Breast epithelium (tissue), 4 donors: ENCODE results near the gene LSAMP. TPM values are rescaled to one million over a fixed set of nuclear protein-coding genes. Genes with fewer than 3 reads are reported as not detected.
A peak's percentile ranks its signal among the peaks of the same experiment; 100 is the strongest.

Experiments
- DNase-seq, 2 donors: peaks; one replicate each; pipeline ENCODE4 v3.0.0-alpha.2; 2019; ENCODE audit warnings: low spot score in 2 of 2
- H3K27ac ChIP-seq, 2 donors: fragments of 200-600 bp; sonication (generic) in 1 of 2; one replicate each; pipeline ENCODE4 v1.5.1; 2016 to 2019; ENCODE audit warnings: mild to moderate bottlenecking in 1 of 2
- H3K27me3 ChIP-seq, 2 donors: fragments of 200-600 bp; sonication (generic) in 1 of 2; one replicate each; pipeline versions ENCODE4 v1.5.1 to v1.6.0; 2017 to 2019; ENCODE audit warnings: control low read depth in 1 of 2, mild to moderate bottlenecking in 1 of 2
- H3K36me3 ChIP-seq: fragments of 200-600 bp; one replicate; pipeline ENCODE4 v1.5.1; 2019
- H3K4me1 ChIP-seq, 2 donors: fragments of 200-600 bp; sonication (generic); one replicate each; pipeline ENCODE4 v1.5.1; 2016 to 2019; ENCODE audit warnings: control low read depth in 1 of 2
- H3K4me3 ChIP-seq, 3 donors: fragments of 200-600 bp; sonication (generic); 1 replicate in 2 of 3; 2 replicates in 1 of 3; pipeline ENCODE4 v1.5.1; 2016 to 2019; ENCODE audit warnings: mild to moderate bottlenecking in 3 of 3, moderate library complexity in 2 of 3
- H3K9me3 ChIP-seq, 2 donors: fragments of 200-600 bp; sonication (generic) in 1 of 2; one replicate each; pipeline ENCODE4 v1.5.1; 2016 to 2019; ENCODE audit warnings: control low read depth in 1 of 2
- CTCF ChIP-seq, 3 donors: fragments of 450-650 bp; IDR thresholded peaks; one replicate each; pipeline ENCODE4 v1.5.1; 2016 to 2017; ENCODE audit warnings: antibody characterized with exemption in 3 of 3, mild to moderate bottlenecking in 3 of 3, moderate library complexity in 3 of 3
- POLR2A ChIP-seq: fragments of 450-650 bp; IDR thresholded peaks from one replicate; pipeline ENCODE4 v1.6.1; 2016; ENCODE audit warnings: antibody characterized with exemption, mild to moderate bottlenecking, moderate library complexity
- POLR2AphosphoS5 ChIP-seq, 3 donors: sonication (generic); formaldehyde crosslinking; IDR thresholded peaks; one replicate each; pipeline ENCODE4 v1.6.1; 2017; ENCODE audit warnings: antibody characterized with exemption in 3 of 3
- intact Hi-C: fragments of 100-400 bp; cut with DNase I; formaldehyde crosslinking; loops from one replicate; pipeline ENCODE4 v1.15.1; 2023; ENCODE audit warnings: low total_unique reads
- total RNA-seq, 3 donors: library from RNA; depleted of rRNA; stranded (reverse); fragments of >200 nt; gene quantifications; one replicate each; pipeline ENCODE4 v1.1.0, GENCODE V29; 2016

LSAMP gene
- total RNA-seq: 1 to 10 TPM; 1.6 to 3.8 (median 3.5) TPM

GRCh38 chr3:116445311-116445841 lies at the start of gene LSAMP:
LSAMP (minus strand) TSS chr3:116445487.
- intact Hi-C loops: no loop called here
- Histone ChIP-seq H3K4me3 (peak within 1 kb of the TSS; percentile 27 to 57 (median 35)), H3K27ac (no peak within 1 kb of the TSS)

GRCh38 chr3:116492379-116492778 lies 47.1 kb upstream of the LSAMP start:
- H3K4me1 ChIP-seq: no peaks in the 10 kb centered on the region
- no peaks in the 10 kb centered on the region for H3K27me3 ChIP-seq
- H3K36me3 ChIP-seq: no peaks in the 10 kb centered on the region
- DNase-seq: no peak
- TF ChIP-seq POLR2A (no peak), POLR2AphosphoS5 (IDR thresholded peaks at IDR 0.05) (no peak), CTCF (IDR thresholded peaks at IDR 0.05) (no peak)
- H3K4me3 ChIP-seq: no peak overlapping the region
- intact Hi-C loops: no loop called here
- no peak overlapping the region for H3K27ac ChIP-seq
- peaks cover 0 to 7% of the 10 kb centered on the region in 2 donors for H3K9me3 ChIP-seq

More at GRCh38 chr3:116445311-116445841, at the start of gene LSAMP:
- no peaks in the 10 kb centered on the region for H3K4me1 ChIP-seq
- DNase-seq: no peak
- H3K36me3 ChIP-seq: no peaks in the 10 kb centered on the region
- no peaks in the 10 kb centered on the region for H3K9me3 ChIP-seq
- TF ChIP-seq POLR2A (no peak), CTCF (IDR thresholded peaks at IDR 0.05) (no peak), POLR2AphosphoS5 (IDR thresholded peaks at IDR 0.05) (no peak)
- H3K27me3 ChIP-seq: no peaks in the 10 kb centered on the region

GRCh38 chr3:116483135-116483534 lies 37.8 kb upstream of the LSAMP start:
- H3K4me3 ChIP-seq: no peak overlapping the region
- no peak for DNase-seq
- TF ChIP-seq POLR2AphosphoS5 (IDR thresholded peaks at IDR 0.05) (no peak), POLR2A (no peak), CTCF (IDR thresholded peaks at IDR 0.05) (no peak)
- intact Hi-C loops: no loop called here
- H3K4me1 ChIP-seq: no peaks in the 10 kb centered on the region
- H3K27me3 ChIP-seq: no peaks in the 10 kb centered on the region
- H3K27ac ChIP-seq: no peak overlapping the region
- H3K9me3 ChIP-seq: peaks cover 8 to 12% of the 10 kb centered on the region in 2 donors
- H3K36me3 ChIP-seq: no peaks in the 10 kb centered on the region

DNA sequence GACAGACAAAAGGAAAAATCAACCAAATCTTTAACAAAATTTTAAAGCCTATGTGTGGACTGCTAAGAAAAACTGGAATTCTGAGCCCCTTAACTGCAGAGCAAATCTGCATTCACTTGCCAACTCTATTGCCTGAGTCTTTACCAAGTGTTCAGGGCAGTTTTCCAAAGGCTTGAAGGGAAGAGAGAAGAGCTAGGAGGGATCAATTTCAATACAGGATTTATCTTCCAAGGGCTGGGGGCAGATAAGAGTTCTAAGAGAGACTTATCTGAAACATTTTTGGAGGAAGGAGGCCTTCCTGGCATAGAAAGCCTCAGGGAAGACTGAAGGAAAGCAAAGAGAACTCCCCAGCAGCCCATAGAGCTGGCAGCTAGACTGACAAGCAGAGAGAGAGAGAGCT lies 31.4 kb upstream of the LSAMP start:
- intact Hi-C loops: no loop called here
- no peak for DNase-seq
- Histone ChIP-seq H3K4me1 (no peaks in the 10 kb centered on the region), H3K4me3 (no peak overlapping the region), H3K27me3 (no peaks in the 10 kb centered on the region), H3K27ac (no peak overlapping the region), H3K9me3 (peaks cover 8 to 13% of the 10 kb centered on the region in 2 donors), H3K36me3 (no peaks in the 10 kb centered on the region)
- TF ChIP-seq CTCF (IDR thresholded peaks at IDR 0.05) (no peak), POLR2A (no peak), POLR2AphosphoS5 (IDR thresholded peaks at IDR 0.05) (no peak)

- Histone ChIP-seq H3K4me1 (no peaks in the 10 kb centered on the region), H3K27ac (no peak overlapping the region), H3K9me3 (peaks cover 8 to 13% of the 10 kb centered on the region in 2 donors), H3K27me3 (no peaks in the 10 kb centered on the region), H3K36me3 (no peaks in the 10 kb centered on the region), H3K4me3 (no peak overlapping the region)
- intact Hi-C loops: no loop called here
- no peak for TF ChIP-seq CTCF (IDR thresholded peaks at IDR 0.05)
- no peak for TF ChIP-seq POLR2AphosphoS5 (IDR thresholded peaks at IDR 0.05)
- no peak for TF ChIP-seq POLR2A
- DNase-seq: no peak
Observed at GRCh38 chr3:116474801-116475200, 29.5 kb upstream of the LSAMP start.
